GM23338 (cell line): ENCODE measurements around the gene NIT2. TPM values are rescaled to one million over a fixed set of nuclear protein-coding genes. Genes with fewer than 3 reads are reported as not detected.

Experiments
- ATAC-seq: fragments of 200-7000 bp; cut with Tn5 transposase; 3 replicates; pipeline ENCODE4 v1.9.1; 2020
- DNase-seq: peaks from one replicate; pipeline ENCODE4 v3.0.0-alpha.2; 2015; ENCODE audit warnings: low spot score
- H2AFZ ChIP-seq: fragments of 200-600 bp; sonication (generic); 2 replicates; pipeline ENCODE4 v1.8.0; 2016; ENCODE audit warnings: antibody characterized with exemption, mild to moderate bottlenecking, moderate library complexity
- H3F3A ChIP-seq: fragments of 200-600 bp; sonication (generic); replicated peaks from 2 replicates; pipeline ENCODE4 v1.8.0; 2017; ENCODE audit warnings: antibody characterized with exemption, mixed run types, low read depth
- H3K27ac ChIP-seq: fragments of 200-600 bp; sonication (generic); 2 replicates; pipeline ENCODE4 v1.6.1; 2016; ENCODE audit warnings: low read depth
- H3K27me3 ChIP-seq: fragments of 200-600 bp; sonication (generic); 2 replicates; pipeline ENCODE4 v1.8.0; 2016; ENCODE audit warnings: mild to moderate bottlenecking, mixed run types, moderate library complexity; ENCODE audit not compliant: insufficient read depth
- H3K36me3 ChIP-seq: fragments of 200-600 bp; sonication (generic); 2 replicates; pipeline ENCODE4 v1.8.0; 2016; ENCODE audit warnings: mild to moderate bottlenecking; ENCODE audit not compliant: insufficient read depth
- H3K4me1 ChIP-seq: fragments of 200-600 bp; sonication (generic); 2 replicates; pipeline ENCODE4 v1.8.0; 2016; ENCODE audit warnings: mild to moderate bottlenecking, moderate library complexity; ENCODE audit not compliant: insufficient read depth
- H3K4me2 ChIP-seq: fragments of 200-600 bp; sonication (generic); 2 replicates; pipeline ENCODE4 v1.7.1; 2017; ENCODE audit warnings: mixed run types
- H3K4me3 ChIP-seq: fragments of 200-600 bp; sonication (generic); 2 replicates; pipeline ENCODE4 v1.6.1; 2016; ENCODE audit warnings: mixed run types
- H3K79me2 ChIP-seq: fragments of 200-600 bp; sonication (generic); replicated peaks from 2 replicates; pipeline ENCODE4 v1.8.0; 2017; ENCODE audit warnings: mild to moderate bottlenecking; ENCODE audit not compliant: insufficient read depth
- H3K9me2 ChIP-seq: fragments of 200-600 bp; sonication (generic); 2 replicates; pipeline ENCODE4 v1.8.0; 2017; ENCODE audit not compliant: insufficient read depth
- H4K20me1 ChIP-seq: fragments of 200-600 bp; sonication (generic); replicated peaks from 2 replicates; pipeline ENCODE4 v1.8.0; 2017; ENCODE audit warnings: mild to moderate bottlenecking; ENCODE audit not compliant: insufficient read depth
- H3K27ac Mint-ChIP-seq: 2 replicates; pipeline ENCODE4 v1.8.0; 2020; ENCODE audit warnings: inconsistent platforms, mild to moderate bottlenecking, moderate library complexity, mixed read lengths
- H3K27me3 Mint-ChIP-seq: 3 replicates; pipeline ENCODE4 v1.8.0; 2022; ENCODE audit warnings: low read depth, mild to moderate bottlenecking, moderate library complexity, mixed read lengths, inconsistent platforms; ENCODE audit not compliant: insufficient read depth, poor library complexity
- H3K36me3 Mint-ChIP-seq: 3 replicates; pipeline ENCODE4 v1.8.0; 2021; ENCODE audit warnings: low read depth, mild to moderate bottlenecking, inconsistent platforms, moderate library complexity, mixed read lengths
- H3K4me1 Mint-ChIP-seq: 3 replicates; pipeline ENCODE4 v1.8.0; 2020; ENCODE audit warnings: mild to moderate bottlenecking, inconsistent platforms, mixed read lengths
- H3K4me3 Mint-ChIP-seq: 3 replicates; pipeline ENCODE4 v1.8.0; 2021; ENCODE audit warnings: moderate library complexity, mild to moderate bottlenecking, inconsistent platforms, mixed read lengths
- H3K9me3 Mint-ChIP-seq: 3 replicates; pipeline ENCODE4 v1.8.0; 2020; ENCODE audit warnings: moderate library complexity, mild to moderate bottlenecking, inconsistent platforms, mixed read lengths
- EZH2 ChIP-seq: fragments of 200-600 bp; sonication (generic); IDR thresholded peaks from one replicate; pipeline ENCODE4 v1.8.0; 2017; ENCODE audit warnings: antibody characterized with exemption, mild to moderate bottlenecking, low read depth; ENCODE audit not compliant: unreplicated experiment
- POLR2AphosphoS5 ChIP-seq: IDR thresholded peaks from 2 replicates; pipeline ENCODE4 v1.6.1; 2016; ENCODE audit warnings: antibody characterized with exemption, low read depth
- STAT1 ChIP-seq: IDR thresholded peaks from one replicate; pipeline ENCODE4 v1.6.1; 2016; ENCODE audit warnings: antibody characterized with exemption; ENCODE audit not compliant: unreplicated experiment
- ZNF331 ChIP-seq: fragments of 250-450 bp; sonication (Bioruptor Pico); IDR thresholded peaks from 2 replicates; pipeline ENCODE4 v1.5.0; 2020; ENCODE audit warnings: low read depth, mild to moderate bottlenecking, moderate library complexity
- polyA plus RNA-seq: library from polyadenylated mRNA; unstranded; fragments of >200 nt; fragmentation: Nextera tagmentation; extraction: Ambion mirVana; gene quantifications from 2 replicates; pipeline ENCODE4 v1.2.1, GENCODE V29; 2016
- total RNA-seq: library from RNA; depleted of rRNA; stranded (reverse); fragments of >200 nt; shearing (Covaris generic); gene quantifications from 2 replicates; pipeline ENCODE4 v1.2.3, GENCODE V29; 2014
- TF ChIP-seq, protein P1 (sequence below): fragments of 250-450 bp; sonication (Bioruptor Pico); IDR thresholded peaks from 2 replicates; pipeline ENCODE4 v1.5.0; 2020; ENCODE audit warnings: mild to moderate bottlenecking, moderate library complexity
- TF ChIP-seq, protein P2 (sequence below), 2 experiments: fragments of 200-600 bp in 1 of 2; sonication (generic) in 1 of 2; conservative IDR thresholded peaks; 2 replicates each; pipeline versions ENCODE4 v1.5.1 to v1.6.1; 2016 to 2017; ENCODE audit warnings: antibody characterized with exemption in 2 of 2, low read depth in 2 of 2, mild to moderate bottlenecking in 2 of 2, moderate library complexity in 1 of 2
- TF ChIP-seq, protein P3 (sequence below): IDR thresholded peaks from 2 replicates; pipeline ENCODE4 v1.6.1; 2016; ENCODE audit warnings: antibody characterized with exemption

The NIT2 gene
- total and polyA plus RNA-seq, 2 experiments from 2014 or later = 19.2 to 53.7 TPM

DNA sequence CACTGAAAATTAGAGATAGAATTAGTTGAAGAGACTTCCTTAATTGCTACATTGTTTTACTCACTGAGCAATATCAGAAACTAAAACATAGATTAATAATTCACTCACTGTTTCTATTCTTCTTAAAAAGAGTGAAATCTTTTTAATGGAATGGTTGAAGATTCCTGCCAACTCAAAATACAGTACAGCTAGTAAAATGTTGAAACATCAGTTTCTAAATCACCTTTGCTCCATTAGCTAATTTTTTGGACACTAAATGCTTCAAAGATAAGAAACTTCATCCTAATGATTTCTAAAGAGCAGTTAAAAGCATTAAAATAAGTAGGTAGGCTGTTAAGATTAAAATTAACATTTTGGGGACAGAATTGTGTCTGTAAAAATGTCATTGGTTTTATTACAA is 10.5 kb upstream of the NIT2 start (continued):
- TF ChIP-seq, protein P1, sequence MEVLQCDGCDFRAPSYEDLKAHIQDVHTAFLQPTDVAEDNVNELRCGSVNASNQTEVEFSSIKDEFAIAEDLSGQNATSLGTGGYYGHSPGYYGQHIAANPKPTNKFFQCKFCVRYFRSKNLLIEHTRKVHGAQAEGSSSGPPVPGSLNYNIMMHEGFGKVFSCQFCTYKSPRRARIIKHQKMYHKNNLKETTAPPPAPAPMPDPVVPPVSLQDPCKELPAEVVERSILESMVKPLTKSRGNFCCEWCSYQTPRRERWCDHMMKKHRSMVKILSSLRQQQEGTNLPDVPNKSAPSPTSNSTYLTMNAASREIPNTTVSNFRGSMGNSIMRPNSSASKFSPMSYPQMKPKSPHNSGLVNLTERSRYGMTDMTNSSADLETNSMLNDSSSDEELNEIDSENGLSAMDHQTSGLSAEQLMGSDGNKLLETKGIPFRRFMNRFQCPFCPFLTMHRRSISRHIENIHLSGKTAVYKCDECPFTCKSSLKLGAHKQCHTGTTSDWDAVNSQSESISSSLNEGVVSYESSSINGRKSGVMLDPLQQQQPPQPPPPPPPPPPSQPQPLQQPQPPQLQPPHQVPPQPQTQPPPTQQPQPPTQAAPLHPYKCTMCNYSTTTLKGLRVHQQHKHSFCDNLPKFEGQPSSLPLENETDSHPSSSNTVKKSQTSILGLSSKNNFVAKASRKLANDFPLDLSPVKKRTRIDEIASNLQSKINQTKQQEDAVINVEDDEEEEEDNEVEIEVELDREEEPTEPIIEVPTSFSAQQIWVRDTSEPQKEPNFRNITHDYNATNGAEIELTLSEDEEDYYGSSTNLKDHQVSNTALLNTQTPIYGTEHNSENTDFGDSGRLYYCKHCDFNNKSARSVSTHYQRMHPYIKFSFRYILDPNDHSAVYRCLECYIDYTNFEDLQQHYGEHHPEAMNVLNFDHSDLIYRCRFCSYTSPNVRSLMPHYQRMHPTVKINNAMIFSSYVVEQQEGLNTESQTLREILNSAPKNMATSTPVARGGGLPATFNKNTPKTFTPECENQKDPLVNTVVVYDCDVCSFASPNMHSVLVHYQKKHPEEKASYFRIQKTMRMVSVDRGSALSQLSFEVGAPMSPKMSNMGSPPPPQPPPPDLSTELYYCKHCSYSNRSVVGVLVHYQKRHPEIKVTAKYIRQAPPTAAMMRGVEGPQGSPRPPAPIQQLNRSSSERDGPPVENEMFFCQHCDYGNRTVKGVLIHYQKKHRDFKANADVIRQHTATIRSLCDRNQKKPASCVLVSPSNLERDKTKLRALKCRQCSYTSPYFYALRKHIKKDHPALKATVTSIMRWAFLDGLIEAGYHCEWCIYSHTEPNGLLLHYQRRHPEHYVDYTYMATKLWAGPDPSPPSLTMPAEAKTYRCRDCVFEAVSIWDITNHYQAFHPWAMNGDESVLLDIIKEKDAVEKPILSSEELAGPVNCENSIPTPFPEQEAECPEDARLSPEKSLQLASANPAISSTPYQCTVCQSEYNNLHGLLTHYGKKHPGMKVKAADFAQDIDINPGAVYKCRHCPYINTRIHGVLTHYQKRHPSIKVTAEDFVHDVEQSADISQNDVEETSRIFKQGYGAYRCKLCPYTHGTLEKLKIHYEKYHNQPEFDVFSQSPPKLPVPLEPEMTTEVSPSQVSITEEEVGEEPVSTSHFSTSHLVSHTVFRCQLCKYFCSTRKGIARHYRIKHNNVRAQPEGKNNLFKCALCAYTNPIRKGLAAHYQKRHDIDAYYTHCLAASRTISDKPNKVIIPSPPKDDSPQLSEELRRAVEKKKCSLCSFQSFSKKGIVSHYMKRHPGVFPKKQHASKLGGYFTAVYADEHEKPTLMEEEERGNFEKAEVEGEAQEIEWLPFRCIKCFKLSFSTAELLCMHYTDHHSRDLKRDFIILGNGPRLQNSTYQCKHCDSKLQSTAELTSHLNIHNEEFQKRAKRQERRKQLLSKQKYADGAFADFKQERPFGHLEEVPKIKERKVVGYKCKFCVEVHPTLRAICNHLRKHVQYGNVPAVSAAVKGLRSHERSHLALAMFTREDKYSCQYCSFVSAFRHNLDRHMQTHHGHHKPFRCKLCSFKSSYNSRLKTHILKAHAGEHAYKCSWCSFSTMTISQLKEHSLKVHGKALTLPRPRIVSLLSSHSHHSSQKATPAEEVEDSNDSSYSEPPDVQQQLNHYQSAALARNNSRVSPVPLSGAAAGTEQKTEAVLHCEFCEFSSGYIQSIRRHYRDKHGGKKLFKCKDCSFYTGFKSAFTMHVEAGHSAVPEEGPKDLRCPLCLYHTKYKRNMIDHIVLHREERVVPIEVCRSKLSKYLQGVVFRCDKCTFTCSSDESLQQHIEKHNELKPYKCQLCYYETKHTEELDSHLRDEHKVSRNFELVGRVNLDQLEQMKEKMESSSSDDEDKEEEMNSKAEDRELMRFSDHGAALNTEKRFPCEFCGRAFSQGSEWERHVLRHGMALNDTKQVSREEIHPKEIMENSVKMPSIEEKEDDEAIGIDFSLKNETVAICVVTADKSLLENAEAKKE (CRISPR knock-in tag) = no peak
- TF ChIP-seq, protein P2, sequence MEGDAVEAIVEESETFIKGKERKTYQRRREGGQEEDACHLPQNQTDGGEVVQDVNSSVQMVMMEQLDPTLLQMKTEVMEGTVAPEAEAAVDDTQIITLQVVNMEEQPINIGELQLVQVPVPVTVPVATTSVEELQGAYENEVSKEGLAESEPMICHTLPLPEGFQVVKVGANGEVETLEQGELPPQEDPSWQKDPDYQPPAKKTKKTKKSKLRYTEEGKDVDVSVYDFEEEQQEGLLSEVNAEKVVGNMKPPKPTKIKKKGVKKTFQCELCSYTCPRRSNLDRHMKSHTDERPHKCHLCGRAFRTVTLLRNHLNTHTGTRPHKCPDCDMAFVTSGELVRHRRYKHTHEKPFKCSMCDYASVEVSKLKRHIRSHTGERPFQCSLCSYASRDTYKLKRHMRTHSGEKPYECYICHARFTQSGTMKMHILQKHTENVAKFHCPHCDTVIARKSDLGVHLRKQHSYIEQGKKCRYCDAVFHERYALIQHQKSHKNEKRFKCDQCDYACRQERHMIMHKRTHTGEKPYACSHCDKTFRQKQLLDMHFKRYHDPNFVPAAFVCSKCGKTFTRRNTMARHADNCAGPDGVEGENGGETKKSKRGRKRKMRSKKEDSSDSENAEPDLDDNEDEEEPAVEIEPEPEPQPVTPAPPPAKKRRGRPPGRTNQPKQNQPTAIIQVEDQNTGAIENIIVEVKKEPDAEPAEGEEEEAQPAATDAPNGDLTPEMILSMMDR (conservative IDR thresholded peaks at IDR 0.05; ENCODE audit: low read depth in 2 of 2) = no peak
- TF ChIP-seq, protein P3, sequence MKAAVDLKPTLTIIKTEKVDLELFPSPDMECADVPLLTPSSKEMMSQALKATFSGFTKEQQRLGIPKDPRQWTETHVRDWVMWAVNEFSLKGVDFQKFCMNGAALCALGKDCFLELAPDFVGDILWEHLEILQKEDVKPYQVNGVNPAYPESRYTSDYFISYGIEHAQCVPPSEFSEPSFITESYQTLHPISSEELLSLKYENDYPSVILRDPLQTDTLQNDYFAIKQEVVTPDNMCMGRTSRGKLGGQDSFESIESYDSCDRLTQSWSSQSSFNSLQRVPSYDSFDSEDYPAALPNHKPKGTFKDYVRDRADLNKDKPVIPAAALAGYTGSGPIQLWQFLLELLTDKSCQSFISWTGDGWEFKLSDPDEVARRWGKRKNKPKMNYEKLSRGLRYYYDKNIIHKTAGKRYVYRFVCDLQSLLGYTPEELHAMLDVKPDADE = no peak
- TF ChIP-seq POLR2AphosphoS5 (no peak), ZNF331 (CRISPR knock-in tag) (no peak), EZH2 (no peak)

DNA sequence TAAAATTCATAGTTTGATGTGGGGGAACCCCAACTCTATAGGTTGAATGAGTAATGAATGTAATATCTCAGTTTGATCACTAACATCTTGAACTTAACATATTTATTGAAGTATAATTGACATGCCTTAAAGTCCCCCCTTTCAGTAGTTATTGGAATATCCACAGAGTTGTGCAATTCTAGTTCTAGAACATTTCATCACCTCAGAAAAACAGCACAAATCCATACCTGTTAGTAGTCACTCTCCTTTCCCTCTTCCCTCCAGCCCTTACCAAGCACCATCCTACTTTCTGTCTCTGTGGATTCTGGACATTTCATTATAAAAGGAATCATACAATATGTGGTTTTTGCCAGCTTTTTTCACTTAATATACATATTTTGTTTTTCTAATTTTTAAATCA is 8.7 kb upstream of the NIT2 start:
- Histone ChIP-seq H3K9me2 (no peaks in the 10 kb centered on the region), H3K4me2 (no peak overlapping the region), H3K4me3 (no peak overlapping the region), H4K20me1 (no peaks in the 10 kb centered on the region), H2AFZ (no peak overlapping the region), H3F3A (no peaks in the 10 kb centered on the region), H3K79me2 (no peaks in the 10 kb centered on the region), H3K27ac (no peak overlapping the region), H3K36me3 (no peaks in the 10 kb centered on the region), H3K27me3 (no peaks in the 10 kb centered on the region), H3K4me1 (no peaks in the 10 kb centered on the region)
- peaks cover 11% of the 10 kb centered on the region; the same call in 2 of the 3 replicates for H3K9me3 Mint-ChIP-seq
- ATAC-seq = no peak
- H3K4me3 Mint-ChIP-seq = no peak overlapping the region
- no peaks in the 10 kb centered on the region for H3K4me1 Mint-ChIP-seq
- H3K27me3 Mint-ChIP-seq = no peaks in the 10 kb centered on the region
- no peak for DNase-seq
- H3K36me3 Mint-ChIP-seq = peaks cover 16% of the 10 kb centered on the region; the same call in 2 of the 3 replicates
- no peak overlapping the region for H3K27ac Mint-ChIP-seq
- TF ChIP-seq, protein P1 (CRISPR knock-in tag) = no peak
- no peak for TF ChIP-seq EZH2
- no peak for TF ChIP-seq STAT1
